ENCODE results near the gene ITGB5.

DNA sequence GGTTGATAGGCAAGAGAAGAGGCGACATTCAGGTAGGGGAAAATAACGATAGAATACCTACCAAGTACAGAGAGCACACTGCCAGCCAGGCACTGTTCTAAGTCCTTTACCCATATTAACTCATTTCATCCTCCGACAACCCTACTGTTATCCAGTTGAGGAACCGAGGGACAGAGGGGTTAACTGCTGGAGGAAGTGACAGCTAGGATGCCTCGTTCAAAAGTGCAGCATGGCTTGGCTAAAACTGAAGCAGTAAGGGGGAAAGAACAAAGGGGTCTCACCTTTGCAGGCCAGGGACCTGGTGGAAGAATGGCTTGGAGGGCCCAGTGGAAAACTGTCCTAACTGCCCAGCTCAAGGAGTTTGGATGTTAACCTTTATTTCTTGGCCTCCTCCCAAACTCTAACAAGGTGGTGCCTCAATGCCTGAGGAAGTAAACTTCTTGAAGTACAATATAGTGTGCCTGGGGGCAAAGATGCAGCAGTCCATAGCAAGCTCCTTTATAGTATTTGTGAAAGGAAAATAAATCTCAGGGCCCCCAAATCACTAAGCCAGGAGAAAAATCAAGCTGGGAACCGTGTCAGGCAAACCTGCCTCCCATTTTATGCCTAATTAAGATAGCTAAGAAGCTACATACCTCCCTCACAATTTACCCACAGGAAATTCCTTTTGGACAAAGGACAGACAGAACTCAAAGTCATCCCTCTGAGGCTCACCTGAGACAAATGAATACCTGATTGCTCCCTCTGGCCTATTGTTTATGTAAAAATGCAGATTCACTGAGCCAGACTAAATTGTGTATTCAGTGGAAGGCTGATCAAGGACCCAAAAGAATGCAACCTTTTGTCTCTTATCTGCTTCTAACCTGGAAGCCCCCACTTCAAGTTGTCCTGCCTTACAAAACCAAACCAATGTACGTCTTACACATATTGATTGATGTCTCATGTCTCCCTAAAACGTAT is 1.6 kb upstream of the ITGB5 start:
- TF ChIP-seq, protein P1, sequence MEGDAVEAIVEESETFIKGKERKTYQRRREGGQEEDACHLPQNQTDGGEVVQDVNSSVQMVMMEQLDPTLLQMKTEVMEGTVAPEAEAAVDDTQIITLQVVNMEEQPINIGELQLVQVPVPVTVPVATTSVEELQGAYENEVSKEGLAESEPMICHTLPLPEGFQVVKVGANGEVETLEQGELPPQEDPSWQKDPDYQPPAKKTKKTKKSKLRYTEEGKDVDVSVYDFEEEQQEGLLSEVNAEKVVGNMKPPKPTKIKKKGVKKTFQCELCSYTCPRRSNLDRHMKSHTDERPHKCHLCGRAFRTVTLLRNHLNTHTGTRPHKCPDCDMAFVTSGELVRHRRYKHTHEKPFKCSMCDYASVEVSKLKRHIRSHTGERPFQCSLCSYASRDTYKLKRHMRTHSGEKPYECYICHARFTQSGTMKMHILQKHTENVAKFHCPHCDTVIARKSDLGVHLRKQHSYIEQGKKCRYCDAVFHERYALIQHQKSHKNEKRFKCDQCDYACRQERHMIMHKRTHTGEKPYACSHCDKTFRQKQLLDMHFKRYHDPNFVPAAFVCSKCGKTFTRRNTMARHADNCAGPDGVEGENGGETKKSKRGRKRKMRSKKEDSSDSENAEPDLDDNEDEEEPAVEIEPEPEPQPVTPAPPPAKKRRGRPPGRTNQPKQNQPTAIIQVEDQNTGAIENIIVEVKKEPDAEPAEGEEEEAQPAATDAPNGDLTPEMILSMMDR (IDR thresholded peaks at IDR 0.05): no peak
- TF ChIP-seq POLR2A (IDR thresholded peaks at IDR 0.05): no peak
